HEK293 (cell line): ENCODE measurements around the gene DIP2A.

ENCODE experiments used
- CTCF ChIP-seq: fragments of 450-650 bp; formaldehyde crosslinking; IDR thresholded peaks from 2 replicates; pipeline ENCODE4 v1.5.1; 2016; ENCODE audit warnings: missing biosample characterization, missing genetic modification characterization
- GLIS1 ChIP-seq: fragments of 450-650 bp; formaldehyde crosslinking; IDR thresholded peaks from 2 replicates; pipeline ENCODE4 v1.5.1; 2016; ENCODE audit warnings: missing biosample characterization, missing genetic modification characterization
- MZF1 ChIP-seq: fragments of 450-650 bp; formaldehyde crosslinking; IDR thresholded peaks from 2 replicates; pipeline ENCODE4 v1.5.1; 2017; ENCODE audit warnings: missing biosample characterization, missing genetic modification characterization, borderline replicate concordance
- YY1 ChIP-seq: fragments of 450-650 bp; formaldehyde crosslinking; IDR thresholded peaks from 2 replicates; pipeline ENCODE4 v1.5.1; 2018; ENCODE audit warnings: missing biosample characterization, missing genetic modification characterization
- ZNF112 ChIP-seq: fragments of 450-650 bp; formaldehyde crosslinking; IDR thresholded peaks from 2 replicates; pipeline ENCODE4 v1.5.0; 2017; ENCODE audit warnings: missing biosample characterization, missing genetic modification characterization
- ZNF121 ChIP-seq: fragments of 450-650 bp; formaldehyde crosslinking; IDR thresholded peaks from 2 replicates; pipeline ENCODE4 v1.5.1; 2016; ENCODE audit warnings: missing biosample characterization, missing genetic modification characterization

DNA sequence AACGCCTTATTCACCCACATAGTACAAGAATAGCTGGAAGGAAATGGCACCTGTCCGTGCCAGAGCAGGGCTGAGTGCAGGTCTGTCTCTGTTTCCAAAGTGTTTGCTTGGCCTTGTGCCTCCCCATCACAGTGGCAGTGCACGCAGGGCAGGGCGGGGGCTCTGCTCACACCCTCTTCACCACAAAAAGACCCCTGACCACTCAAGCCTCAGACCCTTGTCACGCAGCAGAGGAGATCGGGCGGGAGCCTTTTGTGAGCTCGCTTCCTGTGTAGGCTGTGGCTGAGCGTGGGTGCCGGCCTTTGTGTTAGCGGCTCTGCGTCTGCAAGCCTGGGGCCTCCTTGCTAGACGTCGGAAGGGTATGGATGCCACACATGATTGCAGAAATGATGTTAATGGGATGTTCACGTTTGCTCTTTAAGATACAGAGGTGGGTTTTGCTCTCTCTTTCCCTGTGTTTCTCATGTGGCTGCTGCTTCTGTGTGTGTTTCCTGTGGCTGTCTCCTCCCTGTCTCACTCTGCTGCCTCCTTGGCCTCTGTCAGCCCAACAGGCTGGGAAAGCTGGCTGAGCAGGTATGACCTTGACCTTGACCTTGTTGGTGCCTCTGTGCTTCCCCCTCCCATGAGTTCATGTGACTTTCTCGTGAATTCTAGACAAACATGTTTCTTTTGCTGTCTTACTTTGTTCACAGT lies 100.7 kb downstream of the DIP2A start:
- TF ChIP-seq CTCF (tag by site-specific recombination) (no peak), YY1 (tag by site-specific recombination) (no peak), GLIS1 (tag by site-specific recombination) (no peak), ZNF121 (tag by site-specific recombination) (no peak), MZF1 (tag by site-specific recombination) (no peak), ZNF112 (tag by site-specific recombination) (no peak)
